Measurements from ENCODE around the gene CBLL2.

The CBLL2 gene

DNA sequence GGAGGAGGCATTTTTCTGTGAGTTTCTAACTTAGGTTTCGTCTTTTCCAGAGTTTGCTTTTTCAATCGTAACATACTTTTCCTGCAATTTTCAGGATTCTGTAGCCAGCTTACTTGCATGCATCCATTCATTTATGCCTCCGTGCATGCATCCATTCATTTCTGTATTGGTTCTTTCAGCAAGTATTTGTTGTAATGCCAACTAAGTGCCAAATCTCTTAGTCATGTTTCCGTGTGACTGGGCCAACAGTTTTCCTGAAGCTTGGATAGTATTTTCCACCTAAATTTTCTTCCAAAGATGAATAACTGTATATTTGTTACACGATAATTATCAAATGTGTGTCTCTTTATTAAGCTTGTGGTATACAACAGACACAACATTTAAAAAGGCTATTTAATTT, 41.5 kb downstream of the CBLL2 start:
- Mint-ChIP-seq H3K27ac (no peak overlapping the region), H3K9me3 (ENCODE audit: low read depth) (no peaks in the 10 kb centered on the region), H3K36me3 (no peaks in the 10 kb centered on the region), H3K4me1 (ENCODE audit: low read depth) (no peaks in the 10 kb centered on the region), H3K27me3 (peaks cover 1% of the 10 kb centered on the region), H3K4me3 (no peak overlapping the region)

DNA sequence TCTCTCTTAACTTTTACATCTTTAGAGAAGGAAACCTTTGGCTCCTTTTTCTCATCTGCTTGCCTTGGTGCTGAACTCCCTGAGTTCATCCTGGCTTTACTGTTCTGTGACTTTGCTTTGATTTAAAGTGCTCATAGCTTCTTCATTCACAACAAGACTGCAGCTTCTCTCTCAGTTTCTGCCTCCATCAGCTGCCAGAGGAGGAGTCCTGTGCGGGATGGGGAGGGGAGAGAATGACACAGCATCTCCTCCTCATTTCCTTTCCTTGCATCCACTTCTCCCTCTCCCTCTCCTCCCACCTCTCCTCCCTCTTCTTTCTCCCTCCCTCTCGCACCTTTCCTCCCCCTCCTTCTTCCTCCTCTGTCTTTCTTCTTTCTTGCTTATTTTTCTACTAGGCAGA, 42.0 kb downstream of the CBLL2 start:
- no peaks in the 10 kb centered on the region for H3K9me3 Mint-ChIP-seq (ENCODE audit: low read depth)
- no peak overlapping the region for H3K27ac Mint-ChIP-seq
- H3K4me3 Mint-ChIP-seq = no peak overlapping the region
- no peaks in the 10 kb centered on the region for H3K4me1 Mint-ChIP-seq (ENCODE audit: low read depth)
- H3K36me3 Mint-ChIP-seq = no peaks in the 10 kb centered on the region
- H3K27me3 Mint-ChIP-seq = peaks cover 1% of the 10 kb centered on the region

DNA sequence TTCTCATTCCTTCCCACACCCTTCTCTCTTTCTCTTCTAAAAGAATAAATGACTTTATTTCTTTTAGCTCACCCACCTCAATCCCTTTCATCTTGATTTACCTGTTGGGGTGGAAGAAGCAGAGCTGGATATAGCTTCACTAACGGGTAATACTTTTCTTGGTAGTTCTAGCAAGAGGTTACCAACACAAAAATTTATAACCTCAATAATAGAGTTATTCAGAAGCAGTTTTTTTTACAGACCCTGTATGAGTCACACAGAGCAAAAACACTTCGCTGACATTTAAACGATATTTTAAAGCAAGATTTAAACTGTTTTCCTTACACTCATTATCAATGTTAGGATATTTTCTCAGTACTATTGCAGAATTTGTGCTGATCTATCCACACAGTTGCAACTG, 42.4 kb downstream of the CBLL2 start:
- Mint-ChIP-seq H3K4me3 (no peak overlapping the region), H3K4me1 (ENCODE audit: low read depth) (no peaks in the 10 kb centered on the region), H3K9me3 (ENCODE audit: low read depth) (no peaks in the 10 kb centered on the region), H3K27me3 (peaks cover 1% of the 10 kb centered on the region), H3K27ac (no peak overlapping the region), H3K36me3 (no peaks in the 10 kb centered on the region)

GRCh38 chrX:22320236-22320873, 47.6 kb downstream of the CBLL2 start:
- no peak overlapping the region for H3K4me3 Mint-ChIP-seq
- H3K9me3 Mint-ChIP-seq (ENCODE audit: low read depth) = no peaks in the 10 kb centered on the region
- peaks cover 3% of the 10 kb centered on the region for H3K27me3 Mint-ChIP-seq
- H3K4me1 Mint-ChIP-seq (ENCODE audit: low read depth) = no peaks in the 10 kb centered on the region
- H3K36me3 Mint-ChIP-seq = no peaks in the 10 kb centered on the region
- H3K27ac Mint-ChIP-seq = no peak overlapping the region

- Mint-ChIP-seq H3K36me3 (no peaks in the 10 kb centered on the region), H3K27ac (no peak overlapping the region), H3K4me3 (no peak overlapping the region), H3K9me3 (ENCODE audit: low read depth) (no peaks in the 10 kb centered on the region), H3K4me1 (ENCODE audit: low read depth) (no peaks in the 10 kb centered on the region), H3K27me3 (peaks cover 5% of the 10 kb centered on the region)
These were observed 50.8 kb downstream of the CBLL2 start for GRCh38 chrX:22323541-22323940.
